ENCODE results near the gene PURB. TPM values are rescaled to one million over a fixed set of nuclear protein-coding genes. Genes with fewer than 3 reads are reported as not detected.
A peak's percentile ranks its signal among the peaks of the same experiment; 100 is the strongest.

The PURB gene
- total and polyA plus RNA-seq, 9 of the 15 experiments (the other 6 are each of a cell fraction or from before 2014, with no cell fraction given), result 1.6 to 14.1 (median 8.8) TPM

GRCh38 chr7:44846816-44847508 lies 38.4 kb downstream of the PURB start (continued):
- no peak for TF ChIP-seq ATF2 (CRISPR knock-in tag; IDR thresholded peaks at IDR 0.05)
- no peak for TF ChIP-seq ZNF354B (CRISPR knock-in tag; IDR thresholded peaks at IDR 0.05)
- TF ChIP-seq DMBX1 (CRISPR knock-in tag; IDR thresholded peaks at IDR 0.05; ENCODE audit: borderline replicate concordance), result 0 out of 2 replicates have a peak, but pooled peaks have one; percentile 73
- TF ChIP-seq NFATC3 (IDR thresholded peaks at IDR 0.05), result 0 out of 2 replicates have a peak, but pooled peaks have one; percentile 54
- 0 out of 2 replicates have a peak, but pooled peaks have one; percentile 22 for TF ChIP-seq RAD51 (IDR thresholded peaks at IDR 0.05; ENCODE audit: borderline replicate concordance, low read depth)
- TF ChIP-seq, protein P1, sequence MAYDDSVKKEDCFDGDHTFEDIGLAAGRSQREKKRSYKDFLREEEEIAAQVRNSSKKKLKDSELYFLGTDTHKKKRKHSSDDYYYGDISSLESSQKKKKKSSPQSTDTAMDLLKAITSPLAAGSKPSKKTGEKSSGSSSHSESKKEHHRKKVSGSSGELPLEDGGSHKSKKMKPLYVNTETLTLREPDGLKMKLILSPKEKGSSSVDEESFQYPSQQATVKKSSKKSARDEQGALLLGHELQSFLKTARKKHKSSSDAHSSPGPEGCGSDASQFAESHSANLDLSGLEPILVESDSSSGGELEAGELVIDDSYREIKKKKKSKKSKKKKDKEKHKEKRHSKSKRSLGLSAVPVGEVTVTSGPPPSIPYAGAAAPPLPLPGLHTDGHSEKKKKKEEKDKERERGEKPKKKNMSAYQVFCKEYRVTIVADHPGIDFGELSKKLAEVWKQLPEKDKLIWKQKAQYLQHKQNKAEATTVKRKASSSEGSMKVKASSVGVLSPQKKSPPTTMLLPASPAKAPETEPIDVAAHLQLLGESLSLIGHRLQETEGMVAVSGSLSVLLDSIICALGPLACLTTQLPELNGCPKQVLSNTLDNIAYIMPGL (CRISPR knock-in tag; IDR thresholded peaks at IDR 0.05), result no peak
- peak; percentile 16; the same call in 1 of the 2 replicates for TF ChIP-seq ZNF384 (IDR thresholded peaks at IDR 0.05; ENCODE audit: low read depth, low read length)
- no peak for TF ChIP-seq CEBPB (tag; IDR thresholded peaks at IDR 0.05)
- no peak for TF ChIP-seq GTF2A2 (tag; IDR thresholded peaks at IDR 0.05)
- peak; percentile 22; the same call in 1 of the 2 replicates for TF ChIP-seq ZBTB12 (CRISPR knock-in tag; IDR thresholded peaks at IDR 0.05)
- TF ChIP-seq SPI1 (IDR thresholded peaks at IDR 0.05; ENCODE audit: borderline replicate concordance, low read depth, low read length), result no peak
- TF ChIP-seq TARDBP (IDR thresholded peaks at IDR 0.05), result no peak
- TF ChIP-seq KAT7 (CRISPR knock-in tag; IDR thresholded peaks at IDR 0.05; ENCODE audit: borderline replicate concordance), result no peak
- peak; percentile 77 for TF ChIP-seq SOX6 (IDR thresholded peaks at IDR 0.05)
- TF ChIP-seq MEIS2 (IDR thresholded peaks at IDR 0.05; ENCODE audit: partially characterized antibody), result peak; percentile 37
- no peak for TF ChIP-seq RB1 (IDR thresholded peaks at IDR 0.05; ENCODE audit: low read depth)
- TF ChIP-seq, protein P2, sequence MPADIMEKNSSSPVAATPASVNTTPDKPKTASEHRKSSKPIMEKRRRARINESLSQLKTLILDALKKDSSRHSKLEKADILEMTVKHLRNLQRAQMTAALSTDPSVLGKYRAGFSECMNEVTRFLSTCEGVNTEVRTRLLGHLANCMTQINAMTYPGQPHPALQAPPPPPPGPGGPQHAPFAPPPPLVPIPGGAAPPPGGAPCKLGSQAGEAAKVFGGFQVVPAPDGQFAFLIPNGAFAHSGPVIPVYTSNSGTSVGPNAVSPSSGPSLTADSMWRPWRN (IDR thresholded peaks at IDR 0.05; ENCODE audit: low read depth), result peak; percentile 84; the same call in 1 of the 2 replicates
- no peak for TF ChIP-seq EZH2 (IDR thresholded peaks at IDR 0.05; ENCODE audit: borderline replicate concordance, low read depth, low read length)
- TF ChIP-seq ATF4 (CRISPR knock-in tag; IDR thresholded peaks at IDR 0.05), result 0 out of 2 replicates have a peak, but pooled peaks have one; percentile 41
- no peak for TF ChIP-seq NCOA2 (IDR thresholded peaks at IDR 0.05; ENCODE audit: partially characterized antibody in 2 of 2)
- no peak for TF ChIP-seq CREM (IDR thresholded peaks at IDR 0.05; ENCODE audit: low read depth)
- TF ChIP-seq MCM2 (IDR thresholded peaks at IDR 0.05; ENCODE audit: low read depth), result no peak
- peak; percentile 20 for TF ChIP-seq ASH1L (IDR thresholded peaks at IDR 0.05; ENCODE audit: borderline replicate concordance, low read depth, partially characterized antibody)
- no peak for TF ChIP-seq STAT5B (CRISPR knock-in tag; IDR thresholded peaks at IDR 0.05)

Data from K562 (cell line).